ENCODE data around the gene VWC2L. TPM values are rescaled to one million over a fixed set of nuclear protein-coding genes. Genes with fewer than 3 reads are reported as not detected.

The VWC2L gene
- total and polyA plus RNA-seq, 2 of the 4 experiments (the other 2 are of a cell fraction), result not detected

DNA sequence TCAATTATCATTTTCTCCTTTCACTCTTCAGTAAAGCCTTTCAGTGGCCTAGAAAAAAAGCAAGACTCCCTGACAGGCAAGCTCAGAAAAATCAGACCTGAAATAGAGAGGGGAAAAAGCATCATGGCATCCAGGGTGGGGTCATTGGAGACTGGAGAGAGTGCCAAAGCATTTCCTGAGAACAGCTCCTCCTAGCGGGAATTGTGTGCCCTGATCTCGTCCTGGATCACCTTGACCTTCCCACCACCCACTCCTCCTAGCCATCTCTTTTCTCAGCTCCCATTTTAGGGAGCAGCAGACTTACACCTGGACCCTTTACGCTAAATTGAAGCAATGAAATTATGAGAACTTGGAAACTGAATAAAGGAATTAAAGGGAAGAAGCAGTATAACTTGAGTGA is 176.6 kb downstream of the VWC2L start:
- in situ Hi-C loops (cut with MboI; ENCODE audit: low sequenced_read_pairs), result no loop called here
- WGBS, 2 experiments (ENCODE audit: extremely low coverage in 2 of 2, insufficient read length in 1 of 2), result no CpG with 5 or more reads among the region's 3 CpGs
- Histone ChIP-seq H2BK120ac (ENCODE audit: low read depth, low read length) (no peak overlapping the region), H2AFZ (replicated peaks; ENCODE audit: low read length, poor library complexity) (no peak overlapping the region), H3K79me1 (ENCODE audit: low read depth in 1 of 2, low read length in 2 of 2) (no peaks in the 10 kb centered on the region), H3K4ac (ENCODE audit: low read depth, low read length) (no peak overlapping the region), H3K36me3 (ENCODE audit: control insufficient read depth, insufficient read depth, low read length) (no peaks in the 10 kb centered on the region), H2AK9ac (replicated peaks; ENCODE audit: low read depth, low read length, poor library complexity) (no peak overlapping the region), H3K9me3 (ENCODE audit: control insufficient read depth, insufficient read depth, low read length) (no peaks in the 10 kb centered on the region), H3K27ac (ENCODE audit: insufficient read depth, low read length) (no peak overlapping the region), H2BK15ac (ENCODE audit: low read depth, low read length) (no peak overlapping the region), H2BK5ac (ENCODE audit: low read depth, low read length, poor library complexity, severe bottlenecking) (no peak overlapping the region), H4K5ac (ENCODE audit: low read depth, low read length) (no peak overlapping the region), H3K9ac (ENCODE audit: low read depth, low read length) (no peak overlapping the region), H2BK20ac (ENCODE audit: low read depth, low read length) (no peak overlapping the region), H3K18ac (ENCODE audit: low read depth, low read length) (no peak overlapping the region), H3K23ac (ENCODE audit: low read depth, low read length) (no peak overlapping the region), H3K14ac (replicated peaks; ENCODE audit: low read depth, low read length) (no peak overlapping the region), H3K9me1 (ENCODE audit: insufficient read depth, low read length) (no peaks in the 10 kb centered on the region), H4K8ac (ENCODE audit: low read depth in 2 of 2, low read length in 2 of 2) (no peak overlapping the region), H2AK5ac (ENCODE audit: low read depth, low read length) (no peak overlapping the region), H3K4me2 (ENCODE audit: low read depth, low read length) (no peak overlapping the region), H4K20me1 (ENCODE audit: insufficient read depth, low read length) (no peaks in the 10 kb centered on the region), H4K91ac (ENCODE audit: insufficient read depth, low read depth, low read length) (no peak overlapping the region), H3K4me1 (ENCODE audit: control insufficient read depth, insufficient read depth, low read length) (no peaks in the 10 kb centered on the region), H3K56ac (ENCODE audit: extremely low read depth, insufficient read depth, low read length) (no peak overlapping the region), H3K4me3 (ENCODE audit: insufficient read depth, low read depth, low read length) (no peak overlapping the region), H3K27me3 (ENCODE audit: control insufficient read depth, insufficient read depth, low read length) (no peaks in the 10 kb centered on the region)
- dilution Hi-C loops (cut with HindIII; ENCODE audit: low sequenced_read_pairs, unreplicated experiment), result no loop called here
- no TSS peak for BruUV-seq (replicated peaks)
- TF ChIP-seq MAZ (IDR thresholded peaks at IDR 0.05; ENCODE audit: borderline replicate concordance, low read depth, low read length), result no peak
- no peak for TF ChIP-seq NFE2L2 (IDR thresholded peaks at IDR 0.05; ENCODE audit: low read depth, low read length)
- TF ChIP-seq MXI1 (IDR thresholded peaks at IDR 0.05; ENCODE audit: borderline replicate concordance, low read depth, low read length), result no peak
- TF ChIP-seq, protein P1, sequence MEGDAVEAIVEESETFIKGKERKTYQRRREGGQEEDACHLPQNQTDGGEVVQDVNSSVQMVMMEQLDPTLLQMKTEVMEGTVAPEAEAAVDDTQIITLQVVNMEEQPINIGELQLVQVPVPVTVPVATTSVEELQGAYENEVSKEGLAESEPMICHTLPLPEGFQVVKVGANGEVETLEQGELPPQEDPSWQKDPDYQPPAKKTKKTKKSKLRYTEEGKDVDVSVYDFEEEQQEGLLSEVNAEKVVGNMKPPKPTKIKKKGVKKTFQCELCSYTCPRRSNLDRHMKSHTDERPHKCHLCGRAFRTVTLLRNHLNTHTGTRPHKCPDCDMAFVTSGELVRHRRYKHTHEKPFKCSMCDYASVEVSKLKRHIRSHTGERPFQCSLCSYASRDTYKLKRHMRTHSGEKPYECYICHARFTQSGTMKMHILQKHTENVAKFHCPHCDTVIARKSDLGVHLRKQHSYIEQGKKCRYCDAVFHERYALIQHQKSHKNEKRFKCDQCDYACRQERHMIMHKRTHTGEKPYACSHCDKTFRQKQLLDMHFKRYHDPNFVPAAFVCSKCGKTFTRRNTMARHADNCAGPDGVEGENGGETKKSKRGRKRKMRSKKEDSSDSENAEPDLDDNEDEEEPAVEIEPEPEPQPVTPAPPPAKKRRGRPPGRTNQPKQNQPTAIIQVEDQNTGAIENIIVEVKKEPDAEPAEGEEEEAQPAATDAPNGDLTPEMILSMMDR (conservative IDR thresholded peaks at IDR 0.05; ENCODE audit: low read depth, low read length), result peak; percentile 14; the same call in 1 of the 2 replicates
- ATAC-seq (ENCODE audit: low read depth), result no peak
- no peak for DNase-seq
- ChIA-PET CTCF (no interaction called here), POLR2A (ENCODE audit: unreplicated experiment) (no interaction called here)
- intact Hi-C loops (cut with micrococcal nuclease), result no loop called here

Measured in IMR-90 (cell line).